GM19043 (cell line): ENCODE data around the gene HCRTR1.

ENCODE experiments used
- ATAC-seq: cut with Tn5 transposase; IDR thresholded peaks from one replicate; pipeline ENCODE4 v1.9.1; 2021; ENCODE audit warnings: low read depth; ENCODE audit not compliant: unreplicated experiment

The HCRTR1 gene

DNA sequence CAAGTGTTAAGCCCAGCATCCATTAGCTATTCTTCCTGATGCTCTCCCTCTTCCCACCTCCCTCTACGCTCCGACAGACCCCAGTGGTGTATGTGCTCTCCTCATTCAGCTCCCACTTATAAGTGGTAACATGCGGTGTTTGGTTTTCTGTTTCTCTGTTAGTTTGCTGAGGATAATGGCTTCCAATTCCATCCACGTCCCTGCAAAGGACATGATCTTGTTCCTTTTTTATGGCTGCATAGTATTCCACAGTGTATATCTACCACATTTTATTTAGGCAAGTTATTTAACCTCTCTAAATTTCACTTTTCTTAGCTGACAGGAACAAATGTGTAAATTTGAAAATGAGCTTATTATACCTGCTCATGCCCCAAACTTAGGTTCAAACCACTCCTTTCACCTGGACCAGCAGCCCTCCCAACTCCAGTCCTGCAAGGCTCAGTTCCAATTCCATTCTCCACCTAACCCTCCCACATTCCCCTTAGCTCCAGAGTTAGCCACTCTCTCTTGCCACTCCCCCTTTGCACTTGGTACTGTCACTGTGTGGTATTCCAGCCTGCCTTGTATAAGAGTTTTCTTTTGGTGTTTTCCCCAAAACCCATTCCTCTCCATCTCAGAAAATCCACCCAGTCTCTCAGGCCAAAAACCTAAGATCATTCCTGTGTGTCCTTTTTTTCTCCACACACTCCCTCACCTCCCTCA, 28.9 kb downstream of the HCRTR1 start:
- no peak for ATAC-seq

DNA sequence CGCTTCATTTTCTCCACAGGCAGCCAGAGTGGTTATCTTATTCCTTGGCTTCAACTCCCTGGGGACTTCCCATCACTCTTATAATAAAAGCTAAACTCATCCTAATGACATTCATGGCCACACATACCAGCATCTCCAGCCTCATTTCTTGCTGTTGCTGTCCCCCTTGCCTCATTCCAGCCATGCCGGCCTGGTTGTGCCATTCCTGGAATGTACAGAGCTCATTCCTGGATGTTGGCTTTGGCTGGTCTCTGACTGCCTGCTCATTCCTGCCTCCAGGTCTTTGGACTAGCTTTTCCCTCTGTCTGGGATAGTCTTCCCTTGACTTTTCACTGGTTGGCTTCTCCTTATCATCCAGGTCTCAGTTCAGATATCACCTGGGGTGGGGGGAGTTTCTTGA, 29.6 kb downstream of the HCRTR1 start:
- ATAC-seq, result no peak

DNA sequence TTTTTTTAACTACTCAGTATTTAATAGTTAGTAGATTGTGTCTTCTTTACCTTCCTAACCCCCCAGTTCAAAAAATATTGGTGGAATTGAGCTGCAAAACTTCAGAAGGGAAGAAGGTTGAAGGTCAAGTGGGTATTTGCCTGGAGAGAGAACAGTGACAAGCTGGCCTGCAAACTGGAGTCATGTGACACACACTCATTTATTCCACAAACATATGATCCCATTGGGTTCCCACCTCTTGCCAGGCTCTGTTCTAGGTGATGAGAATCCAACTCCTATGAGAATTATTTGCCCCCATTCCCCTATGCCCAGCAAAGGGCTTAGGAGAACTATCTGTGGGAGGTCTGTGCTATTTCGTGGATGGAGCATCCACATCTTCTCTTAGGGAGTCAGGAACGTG, 30.7 kb downstream of the HCRTR1 start:
- no peak for ATAC-seq

DNA sequence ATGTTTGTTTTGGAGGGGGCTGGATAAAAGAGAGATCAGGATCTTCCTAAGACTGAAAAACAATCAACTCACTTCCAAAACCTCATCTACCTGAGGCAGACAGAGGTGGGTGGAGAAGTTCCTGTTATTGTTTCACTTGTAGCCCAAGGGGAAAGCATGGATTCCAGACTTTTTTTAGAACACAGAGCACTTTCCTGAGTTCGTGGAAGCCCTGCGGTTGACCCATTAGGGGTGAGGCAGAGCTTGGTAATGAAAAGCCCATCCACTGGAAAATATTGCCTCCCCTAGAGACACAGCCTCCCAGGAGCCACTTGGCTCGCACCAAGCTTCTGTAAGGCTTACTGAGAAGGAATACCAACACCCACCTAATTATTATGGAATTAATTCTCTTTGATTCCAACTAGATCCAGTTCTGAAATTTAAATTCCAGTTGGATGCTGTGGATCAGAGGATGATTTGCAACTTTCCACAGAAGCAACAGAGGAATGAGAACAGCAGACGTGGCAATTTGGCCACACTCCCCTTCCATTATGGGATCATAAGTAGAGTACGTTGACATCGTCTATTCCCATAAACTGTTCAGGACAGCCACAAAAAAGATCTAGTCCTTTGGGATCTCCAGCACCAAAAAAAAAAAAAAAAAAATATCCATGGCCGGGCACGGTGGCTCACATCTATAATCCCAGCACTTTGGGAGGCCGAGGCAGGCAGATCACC, 31.3 kb downstream of the HCRTR1 start:
- no peak for ATAC-seq

DNA sequence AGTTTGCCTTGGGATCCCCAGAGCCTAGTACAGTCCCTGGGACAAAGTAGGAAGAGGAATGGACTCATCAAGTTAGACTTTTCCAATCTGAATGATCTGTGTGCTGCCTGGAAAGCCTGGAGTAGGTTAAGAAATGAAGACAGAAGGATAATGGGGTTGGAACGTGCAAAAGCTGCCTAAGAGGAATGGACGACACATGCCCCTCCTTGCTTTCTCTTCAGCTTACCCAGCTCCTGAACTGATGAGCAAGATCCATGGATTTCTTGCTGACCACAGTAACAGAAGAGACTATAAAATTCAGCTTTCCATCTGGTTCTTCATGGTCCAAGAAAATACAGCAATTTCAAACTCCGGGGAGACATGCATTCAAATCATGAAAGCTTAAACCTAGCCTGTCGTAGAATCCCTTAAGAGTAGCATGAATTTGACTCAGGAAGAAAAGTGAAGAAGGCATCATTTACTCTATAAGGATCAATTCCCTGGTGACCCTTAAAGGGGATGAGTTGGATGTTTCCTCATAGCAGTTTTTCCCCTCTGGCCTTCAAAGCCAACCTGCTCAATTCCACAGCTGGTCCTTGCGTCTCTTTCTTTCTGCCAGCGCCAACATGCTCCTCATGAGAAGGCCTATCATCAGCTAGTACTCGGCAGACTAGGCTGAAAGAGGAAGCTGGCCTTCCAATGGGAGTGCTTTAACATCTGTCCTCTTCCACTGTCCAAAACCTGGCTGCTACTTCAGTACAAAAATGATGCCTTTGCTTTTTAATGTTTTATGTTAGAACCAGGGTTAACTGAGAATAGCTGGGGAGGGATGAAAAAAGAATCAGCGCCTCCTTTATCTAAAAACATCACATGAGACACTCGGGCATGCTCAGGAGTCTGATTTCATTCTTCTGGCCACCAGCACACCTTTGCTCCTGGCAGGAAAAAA, 32.9 kb downstream of the HCRTR1 start:
- ATAC-seq, result no peak

DNA sequence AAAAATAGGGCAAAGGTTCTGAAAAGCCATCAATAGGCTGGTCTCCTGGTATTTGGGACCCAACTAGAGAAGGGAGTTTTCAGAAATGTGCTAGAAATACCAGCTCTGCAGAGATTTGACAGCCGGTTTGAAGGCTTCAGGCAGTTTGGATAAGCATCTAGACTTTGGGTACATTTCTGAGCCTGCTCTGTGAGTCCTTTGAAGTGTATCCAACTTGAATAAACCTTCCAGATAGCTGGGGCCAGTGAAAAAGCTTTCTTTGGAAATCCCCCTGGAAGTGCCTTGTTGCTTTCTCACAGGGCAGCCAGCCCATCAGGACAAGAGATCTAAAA, 33.6 kb downstream of the HCRTR1 start:
- no peak for ATAC-seq

DNA sequence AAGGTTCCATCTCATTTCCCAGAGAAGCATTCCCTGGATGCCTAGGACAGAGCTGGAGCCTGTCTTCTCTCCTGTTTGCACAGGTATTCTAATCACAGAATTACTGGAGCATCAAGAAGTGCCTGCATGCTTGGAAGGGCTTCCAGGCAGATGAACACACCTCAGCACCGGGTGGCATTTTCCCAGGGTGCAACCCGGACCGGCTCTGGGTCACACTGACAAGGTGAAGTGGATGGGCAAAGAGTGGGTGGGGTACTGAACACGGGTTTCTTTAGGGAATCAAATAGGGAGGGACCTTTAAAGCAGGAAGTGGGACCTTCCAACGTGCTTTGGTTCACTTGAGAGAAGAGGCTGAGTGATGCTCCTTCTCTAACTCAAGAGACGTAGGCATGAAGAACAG, 34.3 kb downstream of the HCRTR1 start:
- ATAC-seq, result no peak

DNA sequence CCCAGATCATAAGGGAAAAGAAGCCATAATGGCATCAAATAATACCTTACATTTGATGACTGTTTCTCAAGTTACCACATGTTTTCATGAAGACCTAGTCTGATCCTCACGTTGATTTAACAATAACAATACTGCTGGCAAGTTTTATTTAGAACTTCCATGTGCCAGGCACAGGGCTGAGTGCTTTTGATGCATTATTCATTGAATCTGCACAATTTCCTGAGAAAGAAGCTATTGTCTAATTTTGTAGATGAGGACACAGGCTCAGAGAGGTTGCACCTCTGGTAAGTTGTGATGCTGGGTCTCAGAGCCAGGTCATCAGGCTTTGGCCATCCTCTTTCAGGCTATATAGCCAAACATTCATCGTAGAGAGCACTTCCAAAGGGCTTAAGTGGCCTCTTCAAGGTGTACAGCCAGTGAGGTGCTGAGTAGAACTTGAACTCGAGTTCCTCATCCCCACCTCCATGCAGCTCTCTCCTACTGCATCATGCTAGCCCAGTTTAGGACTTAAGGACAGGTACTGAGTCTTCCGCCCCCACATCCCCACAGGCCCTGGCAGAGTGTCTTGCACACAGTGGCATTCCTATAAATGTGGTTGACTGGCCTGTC, 35.5 kb downstream of the HCRTR1 start:
- ATAC-seq, result no peak

DNA sequence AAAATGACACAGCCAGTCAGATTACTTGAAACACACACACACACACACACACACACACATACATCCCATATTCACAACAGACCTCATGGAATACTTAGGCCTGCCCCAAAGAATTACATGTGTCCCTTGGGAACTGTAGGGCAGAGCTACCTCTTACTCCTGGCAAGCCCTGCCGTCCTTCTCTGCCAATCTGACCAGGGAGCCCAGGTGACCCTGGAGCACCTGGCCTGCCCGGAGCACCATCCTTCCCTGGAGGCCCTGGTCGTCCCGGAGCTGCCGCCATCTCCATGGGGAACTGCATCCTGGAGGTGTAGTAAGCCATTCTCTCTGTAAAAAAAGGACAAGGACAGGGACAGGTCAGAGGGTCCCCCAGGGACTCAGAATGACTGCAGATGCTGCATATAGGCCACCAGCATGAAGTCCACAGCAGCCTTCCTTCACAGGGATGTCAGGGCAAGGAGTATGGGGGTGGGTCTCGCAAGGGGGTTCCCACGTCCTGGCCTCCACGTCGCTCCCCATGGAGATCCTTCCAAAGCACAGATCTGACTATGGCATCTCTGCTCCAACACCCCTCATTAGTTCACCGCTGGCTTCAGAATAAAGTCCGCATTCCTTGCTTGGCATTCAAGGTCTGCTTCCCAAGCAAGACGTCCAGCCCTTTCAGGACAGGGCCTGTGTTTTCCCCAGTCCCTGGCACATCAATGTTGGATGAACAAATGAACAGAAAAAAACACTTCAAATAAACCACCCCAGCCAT, 36.4 kb downstream of the HCRTR1 start:
- no peak for ATAC-seq

DNA sequence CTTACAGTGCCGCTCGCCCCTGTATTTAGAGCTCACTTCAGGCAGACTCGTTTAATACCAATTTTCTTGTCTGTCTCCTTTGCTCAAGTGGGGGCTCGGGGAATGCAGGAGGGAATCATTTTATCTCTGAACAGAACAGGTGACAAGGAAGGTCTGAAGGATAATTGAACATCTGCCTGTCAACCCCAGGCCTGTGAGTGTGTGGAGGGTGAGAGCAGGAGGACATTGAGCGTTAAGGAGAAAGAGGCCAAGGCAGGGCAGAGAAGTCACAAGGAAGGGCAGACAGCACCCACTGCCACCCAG, 36.9 kb downstream of the HCRTR1 start:
- ATAC-seq, result no peak

DNA sequence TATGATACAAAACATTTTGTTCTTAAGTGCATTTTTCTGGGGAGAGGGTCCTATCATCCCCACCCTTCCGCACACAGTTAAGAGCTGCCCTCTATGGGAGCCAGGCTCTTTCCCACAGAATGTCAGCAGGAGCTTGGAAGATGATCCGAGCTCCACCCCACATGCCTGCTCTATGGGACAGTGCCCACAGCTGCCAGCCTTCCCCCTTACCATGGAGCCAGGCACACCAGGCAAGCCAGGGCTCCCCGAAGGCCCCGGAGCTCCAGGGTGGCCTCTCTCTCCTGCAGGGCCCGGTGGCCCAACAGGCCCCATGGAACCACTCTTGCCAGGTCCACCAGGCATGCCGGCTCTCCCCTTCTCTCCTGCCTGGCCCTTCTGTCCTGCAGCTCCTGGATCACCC, 37.6 kb downstream of the HCRTR1 start:
- no peak for ATAC-seq

DNA sequence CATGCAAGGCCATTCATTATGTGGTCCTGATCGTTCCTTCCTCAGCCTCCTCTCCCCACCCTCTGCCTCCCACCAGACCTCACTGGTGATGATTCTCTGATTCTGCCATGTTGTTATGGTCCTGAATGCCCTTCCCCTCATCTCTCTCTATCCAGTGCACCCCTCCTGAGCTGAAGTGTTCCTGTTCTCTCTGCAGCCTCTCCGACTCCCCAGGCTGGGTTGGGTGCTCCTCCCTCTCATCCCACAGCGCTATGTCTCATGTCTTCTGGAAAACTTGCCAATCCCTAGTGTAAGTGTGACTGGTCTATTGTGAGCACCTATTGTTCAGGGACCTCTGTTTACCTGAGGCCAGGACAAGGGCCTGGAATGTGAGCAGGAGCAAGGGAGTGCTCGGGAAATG, 38.3 kb downstream of the HCRTR1 start:
- no peak for ATAC-seq

DNA sequence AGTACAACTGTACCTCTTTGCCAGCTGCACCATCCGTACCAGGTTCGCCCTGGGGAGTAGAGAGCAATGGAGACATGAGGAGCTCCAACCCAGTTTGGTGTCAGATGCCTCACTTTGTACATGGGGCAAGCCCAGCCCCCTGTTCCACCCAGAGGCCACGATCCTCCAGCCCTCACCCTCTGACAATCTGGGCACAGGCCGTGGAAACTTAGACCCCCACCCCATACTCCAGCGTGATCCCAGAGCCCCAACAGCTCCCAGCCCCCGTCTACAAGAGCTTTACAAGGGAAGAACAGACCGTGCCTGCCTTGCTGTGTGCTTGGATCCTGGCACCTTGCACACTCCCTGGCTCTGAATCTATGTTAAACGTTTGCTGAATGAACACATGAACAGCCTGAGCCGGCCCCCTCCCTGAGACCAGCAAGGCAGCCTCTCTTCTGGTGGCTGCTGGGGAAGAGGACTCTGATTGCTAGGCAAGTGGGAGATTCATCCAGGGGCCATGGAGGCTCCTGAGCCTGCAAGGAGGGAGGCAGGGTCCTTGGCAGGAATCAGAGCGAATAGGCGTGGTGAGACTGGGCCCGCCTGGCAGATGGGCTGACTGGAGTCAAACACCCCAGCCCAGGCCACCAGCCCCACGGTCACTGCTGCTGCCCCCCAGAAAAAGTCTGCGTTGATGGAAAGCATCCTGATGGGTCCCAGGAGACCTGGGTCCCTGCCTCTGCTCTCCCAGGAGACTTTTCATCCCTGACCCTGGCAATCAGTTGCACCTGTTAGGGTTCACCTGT, 39.7 kb downstream of the HCRTR1 start:
- no peak for ATAC-seq

DNA sequence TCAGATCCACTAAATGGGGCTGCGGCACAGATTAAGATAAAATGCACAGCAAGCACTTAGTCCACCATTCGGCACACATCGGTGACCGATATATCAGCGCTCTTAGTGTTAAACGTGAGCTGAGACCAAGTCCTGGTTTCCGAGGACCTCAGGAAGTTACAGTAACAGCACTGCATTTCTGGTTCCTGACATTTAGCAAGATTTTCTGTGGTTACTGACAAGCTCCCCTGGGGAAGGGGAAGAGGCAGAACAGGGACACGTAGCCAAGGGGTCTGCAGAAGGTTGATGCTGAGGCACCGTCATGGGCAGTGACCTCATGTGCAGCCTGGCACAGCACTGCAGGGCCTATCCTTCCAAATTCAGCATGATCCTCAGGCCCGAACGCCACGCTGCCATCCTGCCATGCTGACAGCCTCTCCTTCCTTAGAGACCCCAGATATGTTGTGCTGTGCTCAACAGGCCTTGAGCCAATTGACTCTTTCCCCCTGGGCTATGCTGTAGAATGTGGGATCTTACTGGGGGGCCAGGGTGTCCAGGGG, 40.6 kb downstream of the HCRTR1 start:
- ATAC-seq, result no peak

DNA sequence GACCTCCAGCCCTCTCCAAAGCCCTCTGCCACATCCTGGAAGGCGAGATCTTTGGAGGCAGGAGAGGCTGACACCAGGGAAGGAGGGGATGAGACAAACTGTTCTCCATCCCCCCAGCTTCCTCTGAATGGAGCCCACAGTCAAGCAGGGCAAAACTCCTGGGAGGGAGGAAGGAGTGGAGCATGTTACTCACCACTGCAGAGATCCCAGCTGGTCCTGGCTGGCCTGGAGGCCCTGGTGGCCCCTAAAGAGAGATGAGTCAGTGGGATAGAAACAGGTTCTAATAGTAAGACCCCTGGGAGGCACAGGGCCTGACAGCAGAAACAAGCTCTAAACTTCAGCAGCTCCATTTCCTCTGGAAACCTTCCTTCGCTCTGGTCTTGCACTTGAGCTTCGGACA, 41.2 kb downstream of the HCRTR1 start:
- ATAC-seq, result no peak

DNA sequence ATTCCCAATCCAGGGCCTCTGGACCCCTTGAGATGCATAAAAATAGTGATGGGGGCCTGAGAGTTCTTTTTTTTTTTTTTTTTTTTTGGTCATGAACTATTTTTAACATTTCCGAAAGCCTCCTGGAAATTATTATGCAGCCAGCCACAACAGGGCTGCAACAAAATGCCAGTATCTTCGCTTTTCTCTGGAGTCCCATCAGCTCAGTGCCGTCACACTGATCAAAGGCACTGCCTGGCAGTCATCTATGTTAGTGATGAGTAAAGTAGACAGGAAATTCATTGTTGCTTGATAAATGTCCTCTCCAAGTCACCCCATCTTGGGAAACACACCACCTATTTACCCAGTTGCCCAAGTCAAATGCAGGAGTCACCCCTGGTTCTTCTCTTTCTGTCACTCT, 42.4 kb downstream of the HCRTR1 start:
- ATAC-seq, result no peak

DNA sequence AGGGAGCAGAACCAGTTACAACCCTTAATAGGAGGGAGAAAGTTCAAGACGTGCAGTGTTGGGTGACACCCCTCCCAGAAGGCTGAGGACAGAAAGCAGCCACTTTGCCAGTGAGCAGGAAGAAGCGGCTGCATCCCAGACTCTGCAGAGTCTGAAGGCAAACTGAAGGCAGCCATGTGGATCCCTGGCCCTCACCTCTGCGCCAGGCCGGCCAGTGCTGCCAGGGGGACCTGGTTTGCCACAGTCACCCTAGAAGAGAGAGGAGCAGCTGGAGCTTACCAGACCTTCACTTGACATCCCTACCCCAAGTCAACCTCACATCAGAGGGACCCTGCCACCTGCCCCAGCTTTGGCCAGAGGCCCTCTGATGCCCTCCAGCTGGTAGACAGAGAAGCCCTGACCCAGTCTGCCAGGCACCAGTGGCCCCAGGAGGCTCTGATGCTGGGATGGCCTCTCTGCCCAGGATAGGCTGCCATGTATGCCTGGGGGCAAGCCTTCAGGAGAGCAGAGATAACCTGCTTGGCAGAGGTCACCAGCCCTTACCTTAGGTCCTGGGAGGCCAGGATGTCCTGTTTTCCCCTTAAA, 43.5 kb downstream of the HCRTR1 start:
- ATAC-seq, result no peak

DNA sequence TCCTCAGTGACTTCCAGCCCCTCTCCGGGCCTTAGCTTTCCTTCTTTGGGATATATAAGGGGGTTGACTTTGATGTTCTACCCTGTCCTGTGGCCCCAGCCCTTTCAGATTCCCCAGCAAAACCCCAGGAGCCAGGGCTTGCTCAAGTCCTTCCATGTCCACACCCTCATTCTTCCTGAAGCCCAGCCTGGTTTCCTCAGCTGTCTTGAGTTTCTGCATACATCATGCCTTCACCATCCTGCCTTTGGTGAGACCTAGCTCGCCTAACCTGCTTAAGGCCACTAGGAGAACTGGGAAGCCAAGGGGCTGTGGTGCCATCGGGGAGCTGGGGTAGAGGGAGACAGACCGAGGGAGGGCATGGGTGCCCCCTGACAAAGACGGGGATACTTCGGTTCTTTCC, 44.4 kb downstream of the HCRTR1 start:
- no peak for ATAC-seq

DNA sequence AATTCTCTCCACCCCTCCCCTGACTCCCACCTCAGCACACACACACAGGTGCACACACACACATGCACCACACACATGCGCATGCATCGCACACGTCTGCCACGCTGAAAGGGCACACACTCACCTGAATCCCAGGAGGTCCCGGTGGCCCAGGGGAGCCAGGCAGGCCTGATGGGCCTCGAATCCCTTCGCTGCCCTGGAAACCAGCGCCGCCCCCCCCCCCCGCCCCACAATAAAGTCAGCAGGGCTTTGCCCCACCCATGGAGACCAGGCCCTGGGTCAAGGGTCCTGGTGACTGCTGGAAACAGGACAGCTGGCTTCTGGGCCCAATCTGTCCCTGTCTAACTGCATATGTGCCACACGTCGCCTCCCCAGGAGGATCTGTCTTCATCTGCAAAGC, 45.0 kb downstream of the HCRTR1 start:
- ATAC-seq, result no peak
